ENCODE data around the gene FAM219B.

DNA sequence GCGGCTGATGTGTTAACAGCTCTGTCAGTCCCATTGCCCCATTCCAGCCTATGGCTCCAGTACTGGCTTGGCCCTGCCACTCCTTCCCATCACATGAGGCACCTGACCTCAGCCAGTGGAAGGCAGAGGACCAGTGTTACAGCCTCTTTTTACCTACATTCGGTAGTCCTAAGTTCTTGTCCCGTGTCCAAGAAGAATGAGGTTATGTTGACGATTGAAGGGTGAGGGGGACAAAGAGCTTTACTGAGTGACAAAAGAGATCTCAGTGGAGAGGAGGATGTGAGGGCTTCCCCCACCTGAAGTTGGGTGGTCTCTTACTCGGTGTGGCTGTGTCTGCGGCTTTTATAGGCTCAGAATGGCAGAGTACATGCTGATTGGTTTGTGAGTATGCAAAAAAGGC, 24.1 kb downstream of the FAM219B start:
- TF ChIP-seq, protein P1, sequence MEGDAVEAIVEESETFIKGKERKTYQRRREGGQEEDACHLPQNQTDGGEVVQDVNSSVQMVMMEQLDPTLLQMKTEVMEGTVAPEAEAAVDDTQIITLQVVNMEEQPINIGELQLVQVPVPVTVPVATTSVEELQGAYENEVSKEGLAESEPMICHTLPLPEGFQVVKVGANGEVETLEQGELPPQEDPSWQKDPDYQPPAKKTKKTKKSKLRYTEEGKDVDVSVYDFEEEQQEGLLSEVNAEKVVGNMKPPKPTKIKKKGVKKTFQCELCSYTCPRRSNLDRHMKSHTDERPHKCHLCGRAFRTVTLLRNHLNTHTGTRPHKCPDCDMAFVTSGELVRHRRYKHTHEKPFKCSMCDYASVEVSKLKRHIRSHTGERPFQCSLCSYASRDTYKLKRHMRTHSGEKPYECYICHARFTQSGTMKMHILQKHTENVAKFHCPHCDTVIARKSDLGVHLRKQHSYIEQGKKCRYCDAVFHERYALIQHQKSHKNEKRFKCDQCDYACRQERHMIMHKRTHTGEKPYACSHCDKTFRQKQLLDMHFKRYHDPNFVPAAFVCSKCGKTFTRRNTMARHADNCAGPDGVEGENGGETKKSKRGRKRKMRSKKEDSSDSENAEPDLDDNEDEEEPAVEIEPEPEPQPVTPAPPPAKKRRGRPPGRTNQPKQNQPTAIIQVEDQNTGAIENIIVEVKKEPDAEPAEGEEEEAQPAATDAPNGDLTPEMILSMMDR (conservative IDR thresholded peaks at IDR 0.05; ENCODE audit: low read length): no peak
- no peak for TF ChIP-seq EZH2phosphoT487 (IDR thresholded peaks at IDR 0.05; ENCODE audit: borderline replicate concordance, low read depth, low read length)

Data from OCI-LY7 (cell line).